K562 (cell line): ENCODE results near the gene STAT6. TPM values are rescaled to one million over a fixed set of nuclear protein-coding genes. Genes with fewer than 3 reads are reported as not detected.

Experiments used
- ATAC-seq: fragments of 200-7000 bp; cut with Tn5 transposase; 3 replicates; pipeline ENCODE4 v1.9.1; 2020; ENCODE audit warnings: moderate library complexity
- BruUV-seq: library from RNA; stranded (reverse); fragments of 400-500 nt; replicated peaks from 2 replicates; lab custom pipeline; 2021; lab: Mats Ljungman, UMichigan
- CTCF ChIA-PET: fragments of 300-600 bp; formaldehyde crosslinking; extraction: SDS; loops from one replicate; lab custom pipeline; 2021; ENCODE audit warnings: low intra/inter-chr PET ratio; lab: Yijun Ruan, JAX
- POLR2A ChIA-PET: fragments of 300-600, 350-650 bp; sonication (Branson Sonifier 250); formaldehyde crosslinking; extraction: SDS; loops from one replicate; lab custom pipeline; 2021; ENCODE audit warnings: antibody characterized with exemption, inconsistent platforms; lab: Yijun Ruan, JAX
- DNase-seq, 4 experiments: peaks; one replicate each; pipeline versions ENCODE4 v3.0.0 to v3.0.0-alpha.2; 2011 to 2018; ENCODE audit warnings: low spot score in 3 of 4, mixed read lengths in 3 of 4; ENCODE audit errors: extremely low read depth in 1 of 4
- FAIRE-seq: peaks from 2 replicates; lab custom pipeline; 2011; peaks lifted over from hg19 to GRCh38; lab: Jason Lieb, UNC
- H2AFZ ChIP-seq: 2 replicates; pipeline ENCODE4 v1.6.0; 2011; ENCODE audit warnings: low read depth, low read length, control low read depth, inconsistent platforms
- H3K27ac ChIP-seq: fragments of 200-600 bp; 3 replicates; pipeline ENCODE4 v1.8.0; 2011; ENCODE audit warnings: low read depth, mild to moderate bottlenecking, control low read depth, inconsistent platforms, low read length, moderate library complexity, mixed read lengths; ENCODE audit errors: extremely low read depth
- H3K27me3 ChIP-seq, 2 experiments: fragments of 300-600 bp in 1 of 2; 2 replicates in 1 of 2; 3 replicates in 1 of 2; pipeline versions ENCODE4 v1.6.0 to v1.8.0; 2011; ENCODE audit warnings: inconsistent platforms in 2 of 2, low read length in 2 of 2, mild to moderate bottlenecking in 1 of 2, mixed read lengths in 1 of 2, moderate library complexity in 1 of 2; ENCODE audit not compliant: control insufficient read depth in 2 of 2, insufficient read depth in 2 of 2
- H3K36me3 ChIP-seq: fragments of 300-600 bp; 3 replicates; pipeline ENCODE4 v1.8.0; 2011; ENCODE audit warnings: mild to moderate bottlenecking, low read length, inconsistent platforms; ENCODE audit not compliant: control insufficient read depth, insufficient read depth
- H3K4me1 ChIP-seq, 2 experiments: fragments of 200-600 bp in 1 of 2; replicated peaks in 1 of 2; 2 replicates in 1 of 2; 3 replicates in 1 of 2; pipeline versions ENCODE4 v1.5.1 to v1.8.0; 2011; ENCODE audit warnings: inconsistent platforms in 2 of 2, low read length in 2 of 2, mild to moderate bottlenecking in 1 of 2, mixed read lengths in 1 of 2, moderate library complexity in 1 of 2; ENCODE audit not compliant: control insufficient read depth in 2 of 2, insufficient read depth in 2 of 2
- H3K4me2 ChIP-seq: 2 replicates; pipeline ENCODE4 v1.6.1; 2011; ENCODE audit warnings: low read length, control low read depth, inconsistent platforms, mixed read lengths; ENCODE audit not compliant: insufficient read depth
- H3K4me3 ChIP-seq: fragments of 200-600 bp; sonication (generic), shearing (Covaris generic); 2 replicates; pipeline ENCODE4 v1.5.1; 2016; ENCODE audit warnings: control low read depth, inconsistent platforms
- H3K79me2 ChIP-seq: fragments of 200-600 bp; 3 replicates; pipeline ENCODE4 v1.8.0; 2011; ENCODE audit warnings: low read length, inconsistent platforms; ENCODE audit not compliant: control insufficient read depth, insufficient read depth
- H3K9ac ChIP-seq, 2 experiments: 2 replicates each; pipeline versions ENCODE4 v1.6.0 to v1.6.1; 2011; ENCODE audit warnings: low read depth in 2 of 2, low read length in 2 of 2, control low read depth in 1 of 2, inconsistent platforms in 1 of 2, mild to moderate bottlenecking in 1 of 2, mixed read lengths in 1 of 2; ENCODE audit not compliant: insufficient read depth in 1 of 2
- H3K9me1 ChIP-seq: one replicate; pipeline ENCODE4 v1.6.0; 2011; ENCODE audit warnings: inconsistent platforms, mild to moderate bottlenecking, low read length, moderate library complexity; ENCODE audit not compliant: control insufficient read depth, insufficient read depth
- H3K9me3 ChIP-seq: replicated peaks from 2 replicates; pipeline ENCODE4 v1.5.1; 2011; ENCODE audit warnings: low read depth, low read length, inconsistent platforms; ENCODE audit not compliant: control insufficient read depth, insufficient read depth
- H4K20me1 ChIP-seq: replicated peaks from 2 replicates; pipeline ENCODE4 v1.6.1; 2011; ENCODE audit warnings: low read length, inconsistent platforms, mixed read lengths; ENCODE audit not compliant: control insufficient read depth, insufficient read depth
- CBFA2T2 ChIP-seq: fragments of 450-650 bp; conservative IDR thresholded peaks from 2 replicates; pipeline ENCODE4 v1.6.1; 2017; ENCODE audit warnings: mild to moderate bottlenecking
- CHAMP1 ChIP-seq: fragments of 450-650 bp; IDR thresholded peaks from 2 replicates; pipeline ENCODE4 v1.6.1; 2016; ENCODE audit warnings: mild to moderate bottlenecking
- CREM ChIP-seq: IDR thresholded peaks from 2 replicates; pipeline ENCODE4 v1.6.1; 2014; ENCODE audit warnings: antibody characterized with exemption, low read depth
- EGR1 ChIP-seq: fragments of 450-650 bp; conservative IDR thresholded peaks from 2 replicates; pipeline ENCODE4 v1.6.1; 2017; ENCODE audit warnings: mild to moderate bottlenecking
- ERF ChIP-seq: fragments of 450-650 bp; formaldehyde crosslinking; IDR thresholded peaks from 2 replicates; pipeline ENCODE4 v1.4.0; 2020; ENCODE audit warnings: mild to moderate bottlenecking, mixed read lengths
- FOXP1 ChIP-seq: sonication (generic); formaldehyde crosslinking; IDR thresholded peaks from 2 replicates; pipeline ENCODE4 v1.8.0; 2022; ENCODE audit warnings: mild to moderate bottlenecking, missing genetic modification reagents
- GATAD2B ChIP-seq: fragments of 450-650 bp; IDR thresholded peaks from 2 replicates; pipeline ENCODE4 v1.6.1; 2017; ENCODE audit warnings: mild to moderate bottlenecking, borderline replicate concordance
- HINFP ChIP-seq: fragments of 450-650 bp; conservative IDR thresholded peaks from 2 replicates; pipeline ENCODE4 v1.6.1; 2016; ENCODE audit warnings: missing genetic modification characterization, low read depth, mild to moderate bottlenecking, control low read depth, missing compliant biosample characterization
- MYBL2 ChIP-seq, 2 experiments: fragments of 450-650 bp in 1 of 2; sonication (generic) in 1 of 2; formaldehyde crosslinking in 1 of 2; IDR thresholded peaks; 2 replicates each; pipeline versions ENCODE4 v1.6.1 to v1.8.1; 2017 to 2022; ENCODE audit warnings: borderline replicate concordance in 1 of 2, inconsistent platforms in 1 of 2, low read depth in 1 of 2, mild to moderate bottlenecking in 1 of 2, missing genetic modification reagents in 1 of 2, moderate library complexity in 1 of 2
- NRF1 ChIP-seq, 2 experiments: fragments of 450-650 bp; IDR thresholded peaks in 1 of 2; conservative IDR thresholded peaks in 1 of 2; 2 replicates each; pipeline ENCODE4 v1.6.1; 2014; ENCODE audit warnings: mild to moderate bottlenecking in 2 of 2
- POLR2G ChIP-seq: fragments of 200-400 bp; formaldehyde crosslinking; IDR thresholded peaks from 2 replicates; pipeline ENCODE4 v1.6.1; 2017; ENCODE audit warnings: low read depth, mild to moderate bottlenecking, antibody characterized with exemption, low read length, moderate library complexity
- TCF15 ChIP-seq: fragments of 250-450 bp; sonication (Bioruptor Pico); IDR thresholded peaks from 2 replicates; pipeline ENCODE4 v1.8.0; 2022; ENCODE audit warnings: moderate library complexity, mild to moderate bottlenecking, inconsistent platforms
- UBTF ChIP-seq, 2 experiments: IDR thresholded peaks; 2 replicates each; pipeline ENCODE4 v1.6.1; 2012; ENCODE audit warnings: improper control_type of control experiment in 2 of 2, low read depth in 2 of 2, low read length in 2 of 2, borderline replicate concordance in 1 of 2
- WHSC1 ChIP-seq: IDR thresholded peaks from one replicate; pipeline ENCODE4 v1.6.1; 2012; ENCODE audit warnings: low read length, control low read depth, inconsistent platforms
- ZNF224 ChIP-seq: sonication (generic); formaldehyde crosslinking; IDR thresholded peaks from 2 replicates; pipeline ENCODE4 v1.8.0; 2022; ENCODE audit warnings: mild to moderate bottlenecking, missing genetic modification reagents
- WGBS: fragments of 100-300 bp; shearing (Covaris generic); methylation state at CpG from one replicate; pipeline ENCODE4 v1.1.6; 2016; ENCODE audit warnings: low coverage, mixed read lengths; ENCODE audit not compliant: insufficient coverage; ENCODE audit errors: missing lambda C conversion rate; 5-methylcytosine and 5-hydroxymethylcytosine counted together
- in situ Hi-C: fragments of 300-500 bp; cut with MboI; formaldehyde crosslinking; loops from 4 replicates; pipeline ENCODE4 v1.15.0; 2018; ENCODE audit warnings: inconsistent platforms, mixed read lengths
- intact Hi-C: fragments of 100-400 bp; cut with micrococcal nuclease; formaldehyde crosslinking; loops from 2 replicates; pipeline ENCODE4 v1.14.2; 2022
- polyA plus RNA-seq, 8 experiments: library from polyadenylated mRNA; depleted of rRNA in 4 of 8; stranded (reverse) in 5 of 8; unstranded in 3 of 8; fragments of >200 nt; fragmentation: Nextera tagmentation in 2 of 8; fragmentation: Illumina TruSeq in 1 of 8; extraction: Ambion mirVana in 2 of 8; extraction: Trizol in 1 of 8; gene quantifications; 2 replicates each; pipeline versions ENCODE4 v1.2.1 to v1.2.3, GENCODE V29; 2011 to 2014; ENCODE audit warnings: inconsistent platforms in 1 of 8, missing spikeins in 1 of 8
- total RNA-seq, 7 experiments: library from RNA; depleted of rRNA in 6 of 7; stranded (reverse); fragments of >200 nt in 6 of 7; fragmentation: Illumina TruSeq in 2 of 7; extraction: Trizol in 2 of 7; gene quantifications; 2 replicates each; pipeline versions ENCODE4 v1.2.1 to v1.2.3, GENCODE V29; 2011 to 2021; ENCODE audit warnings: low replicate concordance in 1 of 7

The STAT6 gene
- total and polyA plus RNA-seq, 9 of the 15 experiments (the other 6 are each of a cell fraction or from before 2014, with no cell fraction given), result 2.4 to 49.5 (median 26.5) TPM

- Histone ChIP-seq H3K27ac (no peak overlapping the region), H3K79me2 (peaks cover 42% of the 10 kb centered on the region), H4K20me1 (peaks cover 5% of the 10 kb centered on the region), H3K9me1 (no peaks in the 10 kb centered on the region), H3K27me3 (no peaks in the 10 kb centered on the region; a peak in 1 of 5 replicates), H3K4me3 (peak overlapping the region; percentile 37; the same call in 1 of the 2 replicates), H3K9me3 (no peaks in the 10 kb centered on the region), H3K36me3 (peaks cover 52% of the 10 kb centered on the region), H3K4me1 (peaks cover 32 to 73% of the 10 kb centered on the region in 2 experiments), H3K4me2 (peak overlapping the region; percentile 76), H2AFZ (no peak overlapping the region), H3K9ac (peak overlapping the region; percentile 52 to 80; a peak in 2 of 4 replicates)
- no peak for ATAC-seq
- no peak for FAIRE-seq
- CTCF ChIA-PET, result no interaction called here
- no TSS peak for BruUV-seq
- in situ Hi-C loops, result no loop called here
- POLR2A ChIA-PET, result interaction anchor here (0.7 to 6.0 kb wide), 6 partner anchors 11 to 1145 kb away, joined by 3 to 44 read pairs (median 6); partner anchors contain the start of genes NEMP1 and STAT6
- intact Hi-C loops, result no loop called here
- 93% methylated on average over 19 of the region's 22 CpGs for WGBS
- no peak for DNase-seq
- TF ChIP-seq ERF (CRISPR knock-in tag) (no peak), NRF1 (conservative IDR thresholded peaks at IDR 0.05 in 1 of 2, IDR thresholded peaks at IDR 0.05 in 1 of 2) (no peak), EGR1 (no peak), CHAMP1 (no peak), TCF15 (CRISPR knock-in tag) (no peak), FOXP1 (CRISPR knock-in tag) (no peak), MYBL2 (IDR thresholded peaks at IDR 0.05; ENCODE audit: low read depth) (no peak), MYBL2 (CRISPR knock-in tag; IDR thresholded peaks at IDR 0.05; ENCODE audit: borderline replicate concordance) (no peak), WHSC1 (peak; percentile 60), GATAD2B (no peak), ZNF224 (CRISPR knock-in tag) (no peak), HINFP (tag) (no peak), UBTF (IDR thresholded peaks at IDR 0.05; ENCODE audit: borderline replicate concordance in 1 of 2, low read depth in 2 of 2, low read length in 2 of 2) (no peak), CBFA2T2 (no peak), CREM (no peak), POLR2G (0 out of 2 replicates have a peak, but pooled peaks have one; percentile 51)
Observed at GRCh38 chr12:57090924-57091637, 20.1 kb downstream of the STAT6 start.
